HUES6 (cell line): Measurements from ENCODE around the gene RREB1.

Experiments used
- H3K27ac ChIP-seq: 2 replicates; pipeline ENCODE4 v1.7.0; 2013; ENCODE audit warnings: low read depth, mild to moderate bottlenecking, low read length, inconsistent platforms
- H3K27me3 ChIP-seq: 2 replicates; pipeline ENCODE4 v1.6.1; 2013; ENCODE audit warnings: low read length; ENCODE audit not compliant: control insufficient read depth, insufficient read depth
- H3K36me3 ChIP-seq: 2 replicates; pipeline ENCODE4 v1.6.1; 2013; ENCODE audit warnings: low read length; ENCODE audit not compliant: control insufficient read depth, insufficient read depth
- H3K4me1 ChIP-seq: 2 replicates; pipeline ENCODE4 v1.6.1; 2013; ENCODE audit warnings: low read length; ENCODE audit not compliant: control insufficient read depth, insufficient read depth
- H3K4me3 ChIP-seq: 2 replicates; pipeline ENCODE4 v1.5.1; 2013; ENCODE audit warnings: low read depth, low read length
- H3K9ac ChIP-seq: one replicate; pipeline ENCODE4 v1.6.1; 2013; ENCODE audit warnings: mild to moderate bottlenecking, low read length
- H3K9me3 ChIP-seq: 2 replicates; pipeline ENCODE4 v1.6.1; 2013; ENCODE audit warnings: low read depth, low read length; ENCODE audit not compliant: control insufficient read depth, insufficient read depth

Gene RREB1

DNA sequence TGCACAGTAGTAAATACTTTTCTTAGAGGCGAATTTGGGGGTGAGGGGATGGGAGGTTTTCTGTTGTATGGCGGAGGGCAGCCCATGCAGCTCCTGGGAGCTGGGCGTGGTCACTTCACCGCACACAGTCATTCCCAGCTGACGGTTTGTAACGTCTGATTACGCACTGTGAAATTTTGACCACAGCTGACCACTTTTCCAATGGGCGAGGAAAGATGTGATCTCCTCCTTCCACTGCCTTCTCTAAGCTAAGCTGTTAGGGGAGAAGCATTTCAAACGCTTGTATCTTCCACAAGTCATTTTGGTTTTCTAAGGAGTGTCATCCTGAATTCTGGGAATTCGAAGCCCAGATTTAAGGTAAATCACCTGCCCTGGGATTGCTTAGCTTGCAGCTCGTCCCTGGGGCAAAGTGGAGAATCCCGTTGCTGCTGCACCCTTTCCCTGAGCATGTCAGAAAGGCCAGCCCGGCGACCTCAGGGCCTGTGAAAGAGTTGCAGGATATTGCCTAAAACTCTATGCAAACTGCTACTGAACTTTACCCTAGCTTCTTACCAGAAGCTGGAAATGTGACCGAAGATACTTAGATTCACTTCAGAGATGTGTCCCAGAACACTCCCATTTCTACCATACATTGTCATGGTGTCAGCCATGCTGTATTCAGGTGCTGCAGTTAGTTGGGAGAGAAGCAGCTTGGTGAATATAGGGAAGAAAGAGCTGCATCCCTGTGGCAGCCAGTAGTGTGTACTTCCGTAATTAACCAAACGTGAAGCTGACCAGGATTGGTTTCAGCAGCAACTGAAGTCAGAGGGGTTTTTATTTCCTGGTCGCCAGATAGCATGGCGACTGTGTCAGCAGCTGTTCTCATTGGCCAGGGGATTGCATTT lies 58.9 kb downstream of the RREB1 start:
- Histone ChIP-seq H3K9me3 (no peaks in the 10 kb centered on the region), H3K9ac (peak overlapping the region; percentile 46), H3K36me3 (no peaks in the 10 kb centered on the region), H3K4me1 (peaks cover 69% of the 10 kb centered on the region), H3K27me3 (no peaks in the 10 kb centered on the region), H3K4me3 (peak overlapping the region; percentile 2; the same call in 1 of the 2 replicates), H3K27ac (0 out of 2 replicates have a peak overlapping the region, but pooled peaks have one; percentile 44)

DNA sequence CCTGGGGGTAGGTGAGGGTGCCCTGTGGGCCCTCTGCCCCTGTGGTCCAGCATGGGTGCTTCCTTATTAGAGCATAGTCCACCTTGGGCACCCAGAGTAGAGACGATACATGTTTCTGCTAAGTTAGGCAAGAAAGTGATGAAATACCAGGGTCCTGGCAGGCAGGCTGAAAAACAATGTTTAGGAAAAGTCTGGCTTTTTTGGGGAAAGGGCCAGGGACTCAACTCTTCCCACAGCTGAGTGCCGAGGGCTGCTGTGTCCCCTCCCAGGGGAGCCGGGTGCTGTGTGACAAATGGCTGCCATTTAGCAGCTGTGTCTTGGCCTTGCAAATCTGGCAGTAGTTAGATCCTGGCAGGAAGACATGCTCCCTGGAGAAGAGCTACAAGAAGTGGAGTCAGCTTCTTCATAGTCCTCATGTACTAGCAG lies 61.5 kb downstream of the RREB1 start:
- no peak overlapping the region for H3K4me3 ChIP-seq
- 0 out of 2 replicates have a peak overlapping the region, but pooled peaks have one; percentile 26 for H3K27ac ChIP-seq
- no peak overlapping the region for H3K9ac ChIP-seq
- H3K36me3 ChIP-seq = no peaks in the 10 kb centered on the region
- H3K27me3 ChIP-seq = no peaks in the 10 kb centered on the region
- no peaks in the 10 kb centered on the region for H3K9me3 ChIP-seq
- H3K4me1 ChIP-seq = peaks cover 81% of the 10 kb centered on the region

DNA sequence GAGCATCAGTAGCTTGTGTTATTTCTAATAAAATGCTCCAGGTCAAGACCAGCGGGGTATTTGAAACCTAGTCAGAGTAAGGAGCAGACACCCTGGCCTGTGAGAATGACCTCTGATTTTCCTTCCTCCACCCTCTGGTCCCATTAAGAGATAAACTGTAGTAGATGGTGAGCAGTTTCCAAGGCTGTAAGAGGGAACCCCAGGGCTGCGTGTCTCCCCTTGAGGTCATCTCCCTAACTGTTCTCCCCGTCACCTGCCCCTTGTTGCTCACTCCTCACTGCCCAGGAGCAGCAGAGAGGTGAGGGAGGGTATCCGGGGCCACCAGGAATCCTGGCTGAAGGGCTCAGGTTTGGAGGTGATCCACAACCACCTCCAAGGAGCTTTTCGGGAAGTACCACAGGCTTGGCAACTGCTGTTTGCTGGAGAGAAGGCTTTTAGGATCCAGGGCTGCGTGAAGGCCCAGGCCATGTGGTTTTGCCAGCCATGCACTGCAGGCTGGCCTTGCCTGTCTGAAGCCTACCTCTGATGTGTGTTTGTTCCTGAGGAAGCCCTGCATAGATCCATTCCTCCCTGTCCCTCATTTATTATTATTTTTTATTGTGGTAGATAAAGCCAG lies 62.5 kb downstream of the RREB1 start:
- no peaks in the 10 kb centered on the region for H3K36me3 ChIP-seq
- peaks cover 78% of the 10 kb centered on the region for H3K4me1 ChIP-seq
- 0 out of 2 replicates have a peak overlapping the region, but pooled peaks have one; percentile 26 for H3K27ac ChIP-seq
- H3K9ac ChIP-seq = no peak overlapping the region
- no peaks in the 10 kb centered on the region for H3K27me3 ChIP-seq
- no peak overlapping the region for H3K4me3 ChIP-seq
- H3K9me3 ChIP-seq = no peaks in the 10 kb centered on the region

DNA sequence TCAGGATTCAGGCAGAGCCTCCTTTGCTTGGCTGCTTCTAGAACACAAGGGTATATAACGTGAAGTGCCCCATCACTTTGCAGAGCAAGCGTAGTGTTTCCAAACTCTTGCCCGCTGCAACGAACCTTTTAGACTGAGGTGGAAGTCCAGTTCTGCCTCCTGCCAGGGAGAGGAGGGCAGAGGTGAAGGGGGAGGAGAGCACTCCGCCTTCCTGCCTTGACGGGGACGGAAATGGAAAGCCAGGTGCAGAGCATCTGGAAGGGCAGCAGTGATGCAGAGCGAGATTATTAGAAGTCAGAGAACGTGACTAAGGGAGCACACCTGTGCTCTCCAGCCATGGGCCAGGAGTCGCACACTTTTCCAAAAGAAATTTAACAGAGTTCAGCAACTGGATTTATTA lies 63.4 kb downstream of the RREB1 start:
- H3K9me3 ChIP-seq = no peaks in the 10 kb centered on the region
- no peaks in the 10 kb centered on the region for H3K27me3 ChIP-seq
- peaks cover 79% of the 10 kb centered on the region for H3K4me1 ChIP-seq
- no peak overlapping the region for H3K4me3 ChIP-seq
- H3K27ac ChIP-seq = no peak overlapping the region
- H3K36me3 ChIP-seq = no peaks in the 10 kb centered on the region
- H3K9ac ChIP-seq = no peak overlapping the region

DNA sequence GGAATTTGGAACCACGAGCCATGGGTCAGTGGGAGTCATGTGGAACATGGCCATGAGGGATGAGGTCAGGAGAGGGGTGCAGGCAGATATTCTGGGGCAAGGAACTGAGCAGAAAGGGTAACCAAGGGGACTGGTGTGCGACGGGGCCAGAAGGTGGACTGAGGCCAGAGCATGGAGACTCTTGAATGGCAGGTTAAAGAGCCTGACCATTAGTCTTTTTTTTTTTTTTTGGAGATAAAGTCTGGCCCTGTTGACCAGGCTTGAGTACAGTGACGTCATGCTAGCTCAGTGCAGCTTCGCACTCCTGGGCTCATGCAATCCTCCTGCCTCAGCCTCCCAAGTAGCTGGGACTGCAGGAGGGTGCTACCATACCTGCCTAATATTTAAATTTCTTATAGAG lies 64.0 kb downstream of the RREB1 start:
- no peaks in the 10 kb centered on the region for H3K9me3 ChIP-seq
- no peak overlapping the region for H3K4me3 ChIP-seq
- no peak overlapping the region for H3K9ac ChIP-seq
- H3K36me3 ChIP-seq = no peaks in the 10 kb centered on the region
- no peaks in the 10 kb centered on the region for H3K27me3 ChIP-seq
- H3K4me1 ChIP-seq = peaks cover 79% of the 10 kb centered on the region
- no peak overlapping the region for H3K27ac ChIP-seq

DNA sequence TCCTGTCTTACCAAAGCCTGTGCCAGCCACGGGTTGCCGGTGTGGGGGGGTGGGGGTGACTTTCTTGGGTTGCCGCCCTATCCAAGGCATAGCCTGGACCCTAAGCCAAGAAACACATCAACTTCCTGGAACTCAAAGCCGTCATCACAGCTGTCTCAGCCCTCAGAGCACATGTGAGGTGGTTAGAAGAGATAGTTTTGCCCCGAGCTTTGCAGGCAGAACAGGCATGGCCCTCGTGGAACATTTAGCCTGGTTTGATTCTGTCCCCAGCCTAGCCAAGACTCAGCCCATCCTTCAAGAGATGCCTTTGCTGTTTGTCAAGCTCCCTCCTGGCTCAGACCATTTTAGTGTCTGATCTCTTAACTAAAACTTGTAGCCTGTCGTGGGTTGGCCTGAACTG lies 64.9 kb downstream of the RREB1 start:
- H3K9ac ChIP-seq = no peak overlapping the region
- no peak overlapping the region for H3K4me3 ChIP-seq
- H3K27ac ChIP-seq = no peak overlapping the region
- H3K36me3 ChIP-seq = no peaks in the 10 kb centered on the region
- H3K27me3 ChIP-seq = no peaks in the 10 kb centered on the region
- H3K9me3 ChIP-seq = no peaks in the 10 kb centered on the region
- H3K4me1 ChIP-seq = peaks cover 75% of the 10 kb centered on the region

DNA sequence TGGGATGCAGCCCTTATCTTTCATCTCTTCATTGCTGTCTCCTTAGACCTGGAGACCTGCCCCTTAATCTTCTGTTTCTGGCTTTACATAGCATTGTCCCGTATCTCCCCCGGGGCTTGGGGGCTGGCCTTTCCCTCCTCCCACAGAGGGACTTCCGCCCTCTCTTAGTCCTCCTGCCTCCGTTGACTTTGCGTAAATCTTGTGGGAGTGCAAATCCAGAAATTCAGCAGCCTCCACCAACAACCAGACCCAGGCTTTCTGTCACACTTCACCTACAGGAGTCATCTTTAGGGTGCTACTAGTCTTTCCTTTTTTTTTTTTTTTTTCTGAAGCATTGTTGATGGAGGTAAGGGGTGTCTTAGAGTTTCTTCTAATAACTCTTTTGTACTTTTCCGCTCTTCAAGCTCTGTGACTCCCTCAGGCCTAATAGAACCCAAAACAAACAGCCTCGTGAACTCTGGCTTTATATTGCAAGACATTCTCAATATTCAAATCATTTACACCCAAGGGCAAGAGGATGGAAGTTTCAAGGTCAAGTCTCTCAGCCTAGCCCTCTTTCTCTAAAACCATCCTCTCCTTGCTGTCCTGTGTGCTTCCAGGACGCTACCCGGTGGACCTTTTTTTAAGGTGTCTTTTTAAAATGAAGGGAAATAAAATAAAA lies 66.2 kb downstream of the RREB1 start:
- Histone ChIP-seq H3K4me1 (peaks cover 65% of the 10 kb centered on the region), H3K9me3 (no peaks in the 10 kb centered on the region), H3K4me3 (peak overlapping the region; percentile 26; the same call in 1 of the 2 replicates), H3K9ac (peak overlapping the region; percentile 17), H3K27me3 (no peaks in the 10 kb centered on the region), H3K36me3 (no peaks in the 10 kb centered on the region), H3K27ac (peak overlapping the region; percentile 85; the same call in 1 of the 2 replicates)

DNA sequence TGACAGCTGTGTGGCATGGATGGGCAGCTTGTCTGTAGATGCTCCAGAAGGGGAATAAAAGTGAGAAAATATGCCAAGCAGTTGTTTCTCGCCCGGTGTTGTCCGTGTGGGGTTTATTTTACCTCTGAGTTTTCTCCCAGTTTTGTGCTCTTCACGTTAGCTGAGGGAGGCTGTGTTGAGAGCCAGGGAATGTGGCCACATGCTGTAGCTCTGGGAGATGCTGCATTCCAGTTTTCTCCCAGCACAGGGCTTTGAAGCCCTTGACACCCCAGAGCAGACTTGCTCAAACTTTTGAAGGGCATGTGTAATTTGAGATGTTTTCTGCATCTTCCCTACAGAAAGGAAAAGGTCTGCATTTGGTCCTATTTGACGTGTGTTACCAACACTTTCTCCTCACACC lies 67.7 kb downstream of the RREB1 start:
- H3K4me1 ChIP-seq = peaks cover 50% of the 10 kb centered on the region
- H3K36me3 ChIP-seq = peaks cover 12% of the 10 kb centered on the region
- H3K27ac ChIP-seq = no peak overlapping the region
- H3K9ac ChIP-seq = no peak overlapping the region
- no peak overlapping the region for H3K4me3 ChIP-seq
- no peaks in the 10 kb centered on the region for H3K27me3 ChIP-seq
- no peaks in the 10 kb centered on the region for H3K9me3 ChIP-seq

DNA sequence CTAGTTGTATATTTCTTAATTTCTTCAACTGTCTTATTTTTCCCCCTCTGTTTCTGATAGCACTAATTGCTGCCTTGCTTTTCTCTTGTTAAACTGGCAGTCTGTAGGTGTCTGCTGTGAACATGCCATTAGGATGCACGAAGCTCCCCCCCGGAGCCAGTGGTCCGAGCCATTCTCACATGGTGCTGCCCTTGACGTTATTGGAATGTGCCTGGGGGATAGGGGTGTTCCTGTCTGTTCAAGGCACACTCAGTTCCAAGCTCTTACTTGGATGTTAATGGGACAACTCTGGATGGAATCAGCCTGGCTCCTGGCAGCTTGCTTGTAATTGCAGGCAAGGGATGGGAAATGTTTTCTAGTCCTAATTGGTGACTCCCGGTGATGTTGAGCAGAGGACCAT lies 68.4 kb downstream of the RREB1 start:
- peaks cover 43% of the 10 kb centered on the region for H3K4me1 ChIP-seq
- no peak overlapping the region for H3K9ac ChIP-seq
- H3K27ac ChIP-seq = no peak overlapping the region
- H3K27me3 ChIP-seq = no peaks in the 10 kb centered on the region
- H3K4me3 ChIP-seq = no peak overlapping the region
- peaks cover 19% of the 10 kb centered on the region for H3K36me3 ChIP-seq
- H3K9me3 ChIP-seq = no peaks in the 10 kb centered on the region

DNA sequence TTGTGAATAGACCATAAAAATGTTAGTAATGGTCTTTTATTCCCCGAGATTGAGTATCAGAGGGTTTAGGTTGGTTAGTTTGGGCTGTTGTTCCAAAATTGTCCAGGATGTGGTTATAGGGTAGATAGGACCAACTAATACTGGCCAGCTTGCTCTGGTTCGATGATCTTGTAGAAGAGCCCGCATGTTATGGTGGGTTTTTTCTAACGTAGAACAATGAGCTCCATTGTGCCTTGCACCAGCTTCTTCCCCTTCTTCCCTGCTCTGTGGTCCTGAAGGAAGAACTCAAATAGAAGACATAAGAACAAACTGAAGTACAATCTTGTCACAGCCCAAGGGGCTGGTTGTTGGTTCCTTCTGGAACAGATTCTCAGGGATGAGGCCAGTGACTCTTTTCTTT lies 70.5 kb downstream of the RREB1 start:
- peaks cover 31% of the 10 kb centered on the region for H3K4me1 ChIP-seq
- no peaks in the 10 kb centered on the region for H3K9me3 ChIP-seq
- no peak overlapping the region for H3K4me3 ChIP-seq
- no peaks in the 10 kb centered on the region for H3K27me3 ChIP-seq
- no peak overlapping the region for H3K27ac ChIP-seq
- peaks cover 38% of the 10 kb centered on the region for H3K36me3 ChIP-seq
- H3K9ac ChIP-seq = no peak overlapping the region

DNA sequence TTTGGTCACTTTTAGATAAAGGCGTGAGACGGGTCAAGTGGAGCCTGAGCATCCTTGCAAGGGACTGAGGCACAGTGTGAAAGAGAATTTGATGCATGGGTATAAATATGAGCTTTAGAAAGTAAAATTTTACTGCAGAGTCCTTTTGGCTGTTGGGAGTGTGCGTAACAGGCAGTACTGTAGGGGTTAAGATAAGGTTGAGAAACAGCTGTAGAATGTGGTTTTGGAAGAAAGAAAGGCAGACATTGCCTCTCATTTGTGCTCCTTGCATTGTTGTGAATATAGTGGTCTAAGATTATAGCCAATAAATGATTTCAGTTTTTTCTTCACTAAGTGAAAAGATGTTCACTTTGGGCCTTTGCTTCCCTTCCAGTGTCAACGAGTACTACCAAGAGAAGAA lies 73.0 kb downstream of the RREB1 start:
- Histone ChIP-seq H3K36me3 (peaks cover 47% of the 10 kb centered on the region), H3K9me3 (no peaks in the 10 kb centered on the region), H3K4me1 (peaks cover 11% of the 10 kb centered on the region), H3K4me3 (no peak overlapping the region), H3K9ac (no peak overlapping the region), H3K27ac (no peak overlapping the region), H3K27me3 (no peaks in the 10 kb centered on the region)
